Fibroblast of skin of back (primary cell): ENCODE results near the gene PRTFDC1.
"Not testable (repeated sequence)": the region's sequence is repeated elsewhere in the genome, so short reads cannot be mapped to it uniquely, and the experiment has no call there.

Source experiments
- DNase-seq: peaks from one replicate; pipeline ENCODE4 v3.0.0-alpha.2; 2013

The PRTFDC1 gene

GRCh38 chr10:24842856-24843255, 109.5 kb downstream of the PRTFDC1 start:
- no peak for DNase-seq

- no peak for DNase-seq
Measured at GRCh38 chr10:24841530-24841929, 110.9 kb downstream of the PRTFDC1 start.

- no peak for DNase-seq
Measured at GRCh38 chr10:24840784-24841183, 111.6 kb downstream of the PRTFDC1 start.

- DNase-seq, result not testable (repeated sequence)
Measured at GRCh38 chr10:24837781-24838180, 114.6 kb downstream of the PRTFDC1 start.

- no peak for DNase-seq
Measured at GRCh38 chr10:24834869-24835268, 117.5 kb downstream of the PRTFDC1 start.

- DNase-seq, result peak; percentile 57
Measured at GRCh38 chr10:24826009-24826408, 126.4 kb downstream of the PRTFDC1 start.

GRCh38 chr10:24825551-24825950, 126.9 kb downstream of the PRTFDC1 start:
- peak; percentile 37 for DNase-seq

- DNase-seq, result peak; percentile 8
Measured at GRCh38 chr10:24824536-24824935, 127.9 kb downstream of the PRTFDC1 start.

GRCh38 chr10:24824124-24824523, 128.3 kb downstream of the PRTFDC1 start:
- DNase-seq, result peak; percentile 34

GRCh38 chr10:24822590-24822989, 129.8 kb downstream of the PRTFDC1 start:
- no peak for DNase-seq

GRCh38 chr10:24821986-24822385, 130.4 kb downstream of the PRTFDC1 start:
- peak; percentile 37 for DNase-seq

GRCh38 chr10:24816868-24817396, 135.5 kb downstream of the PRTFDC1 start:
- no peak for DNase-seq

GRCh38 chr10:24814568-24815313, 137.7 kb downstream of the PRTFDC1 start:
- DNase-seq, result peak; percentile 52

GRCh38 chr10:24813856-24814255, 138.6 kb downstream of the PRTFDC1 start:
- DNase-seq, result no peak

- no peak for DNase-seq
Measured at GRCh38 chr10:24806262-24806661, 146.1 kb downstream of the PRTFDC1 start.

GRCh38 chr10:24804956-24805355, 147.4 kb downstream of the PRTFDC1 start:
- no peak for DNase-seq

GRCh38 chr10:24804392-24804791, 148.0 kb downstream of the PRTFDC1 start:
- no peak for DNase-seq

GRCh38 chr10:24802378-24802777, 150.0 kb downstream of the PRTFDC1 start:
- DNase-seq, result no peak

- DNase-seq, result no peak
Measured at GRCh38 chr10:24800861-24801260, 151.5 kb downstream of the PRTFDC1 start.
